Hepatic stellate cell (primary cell): Measurements from ENCODE around the gene ADAM12.

Experiments
- DNase-seq: peaks from one replicate; pipeline ENCODE4 v3.0.0; 2011; ENCODE audit warnings: low spot score

The ADAM12 gene

DNA sequence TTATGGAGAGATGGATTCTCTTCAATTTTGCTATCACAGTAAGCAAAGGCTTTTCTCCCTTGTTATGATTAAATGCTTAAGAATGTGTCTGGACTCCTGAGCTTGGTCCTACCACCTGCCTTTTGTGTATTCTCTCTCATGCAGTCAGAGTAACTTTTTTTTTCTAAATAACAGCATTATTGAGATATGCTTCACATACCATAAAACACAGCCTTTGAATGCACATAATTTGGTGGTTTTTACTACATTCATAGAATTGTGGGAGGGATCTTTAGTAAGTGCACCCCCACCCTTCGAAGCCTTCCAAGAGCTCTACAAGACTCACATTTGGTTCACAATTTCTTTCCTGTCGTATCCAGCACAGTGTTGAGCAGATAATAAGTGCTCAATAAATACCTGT is 175.5 kb downstream of the ADAM12 start:
- DNase-seq, result no peak

DNA sequence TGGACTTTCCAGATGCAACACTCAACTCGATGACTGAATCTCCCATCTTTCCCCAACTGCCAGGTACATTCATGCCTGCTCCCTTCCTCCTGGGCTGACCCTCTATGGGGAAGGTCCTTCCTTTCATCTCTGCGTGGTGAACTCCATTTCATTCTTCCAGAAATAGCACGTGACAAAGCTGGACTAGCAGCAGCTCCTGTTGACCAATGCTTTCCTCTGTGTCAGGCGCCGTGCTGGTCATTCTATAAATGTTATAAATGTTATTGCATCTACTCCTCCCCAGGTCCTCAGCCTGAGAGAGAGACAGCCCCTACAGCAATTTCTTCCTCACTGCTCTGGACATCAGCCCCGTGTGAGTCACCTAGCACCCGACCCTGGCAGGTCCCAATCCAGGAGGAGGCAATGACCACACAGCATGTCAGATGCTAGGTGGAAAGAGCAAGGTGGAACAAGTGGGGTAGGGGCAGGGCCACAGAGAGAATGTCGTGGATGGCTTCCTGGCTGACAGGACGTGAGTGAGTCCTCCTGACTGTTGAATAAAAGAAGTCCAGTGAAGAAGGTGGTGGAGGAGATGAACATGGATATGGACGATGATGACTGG is 178.1 kb downstream of the ADAM12 start:
- DNase-seq, result no peak

DNA sequence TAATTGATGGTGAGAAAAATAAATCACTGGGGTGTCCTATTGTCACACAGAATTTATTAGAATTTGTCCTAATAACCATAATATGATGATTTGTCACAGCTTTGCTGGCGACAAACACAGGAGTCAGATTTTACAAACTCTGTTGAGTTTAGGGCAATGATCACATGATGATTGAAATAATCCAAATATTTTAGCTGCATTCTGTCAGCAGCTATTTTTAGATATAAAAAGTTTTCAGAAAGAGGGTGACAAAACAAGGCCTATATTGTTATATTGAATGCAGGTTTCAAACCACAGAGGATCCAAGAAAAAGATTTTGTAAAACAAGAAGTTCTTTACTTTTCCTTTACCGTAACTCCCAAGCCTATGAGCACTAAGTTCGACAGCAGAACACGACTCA is 178.8 kb downstream of the ADAM12 start:
- DNase-seq, result no peak

DNA sequence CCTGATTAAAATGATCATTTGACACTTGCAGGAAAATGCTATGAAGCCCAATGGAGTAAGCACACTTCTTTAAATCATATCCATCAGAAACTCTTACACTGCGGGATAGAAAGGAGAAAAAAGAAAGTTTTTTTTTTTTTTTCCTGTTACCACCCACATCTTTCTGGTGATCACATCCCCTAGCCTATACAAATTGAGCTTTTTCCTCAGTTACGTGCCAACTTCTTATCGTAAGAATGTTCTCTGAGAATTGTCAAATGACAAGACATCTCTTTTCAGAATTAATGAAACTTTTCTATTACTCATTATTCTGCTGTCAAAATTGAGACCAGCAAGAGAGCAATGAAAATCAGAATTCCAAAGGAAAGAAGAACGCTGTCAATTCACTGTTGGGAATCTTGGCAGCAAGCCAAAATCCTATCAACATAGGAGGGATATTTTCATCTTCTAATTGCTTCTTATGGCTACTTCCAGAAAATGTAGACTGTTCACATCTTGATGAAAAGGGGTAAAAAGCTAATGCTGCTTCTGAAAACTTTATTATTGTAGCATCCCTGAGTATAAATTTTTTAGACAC is 179.5 kb downstream of the ADAM12 start:
- DNase-seq, result no peak

DNA sequence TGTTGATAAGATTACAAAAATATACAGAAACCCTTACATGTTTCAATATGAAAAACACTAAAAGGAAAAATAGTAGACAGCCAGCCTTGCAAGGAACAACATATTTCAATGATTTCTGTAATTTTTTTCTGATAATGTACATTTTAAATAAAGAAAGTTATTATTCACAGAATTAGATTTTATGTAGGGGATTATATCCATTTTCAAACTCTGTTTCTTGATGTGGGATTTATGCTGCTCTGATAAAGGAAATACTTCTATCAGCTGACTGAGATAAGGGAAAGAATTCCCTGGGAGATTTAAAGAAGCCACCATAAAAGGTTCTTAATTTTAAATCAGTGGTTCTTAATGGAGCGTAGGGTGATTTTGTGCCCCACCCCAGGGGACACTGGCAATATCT is 180.4 kb downstream of the ADAM12 start:
- DNase-seq, result no peak

DNA sequence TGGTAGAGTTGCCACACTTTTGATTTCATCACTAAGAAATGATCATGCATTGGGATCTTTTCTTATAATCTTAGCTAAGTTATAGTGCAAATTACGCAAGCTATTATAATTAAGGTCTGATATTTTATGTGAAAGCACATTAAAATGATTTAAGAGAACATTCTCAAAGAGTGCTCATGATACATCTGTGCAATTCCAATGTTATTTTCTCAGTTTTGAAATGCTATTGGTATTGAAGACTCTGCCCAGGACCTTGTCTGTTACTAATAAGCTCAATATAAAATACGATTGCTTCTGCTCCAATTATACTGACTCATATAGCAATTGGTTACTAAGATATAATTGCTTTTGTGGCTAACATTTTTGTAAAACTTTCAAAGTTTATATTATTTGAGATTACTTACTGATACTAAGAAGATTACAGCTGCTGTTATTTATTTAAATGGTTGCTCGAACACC is 180.9 kb downstream of the ADAM12 start:
- no peak for DNase-seq

DNA sequence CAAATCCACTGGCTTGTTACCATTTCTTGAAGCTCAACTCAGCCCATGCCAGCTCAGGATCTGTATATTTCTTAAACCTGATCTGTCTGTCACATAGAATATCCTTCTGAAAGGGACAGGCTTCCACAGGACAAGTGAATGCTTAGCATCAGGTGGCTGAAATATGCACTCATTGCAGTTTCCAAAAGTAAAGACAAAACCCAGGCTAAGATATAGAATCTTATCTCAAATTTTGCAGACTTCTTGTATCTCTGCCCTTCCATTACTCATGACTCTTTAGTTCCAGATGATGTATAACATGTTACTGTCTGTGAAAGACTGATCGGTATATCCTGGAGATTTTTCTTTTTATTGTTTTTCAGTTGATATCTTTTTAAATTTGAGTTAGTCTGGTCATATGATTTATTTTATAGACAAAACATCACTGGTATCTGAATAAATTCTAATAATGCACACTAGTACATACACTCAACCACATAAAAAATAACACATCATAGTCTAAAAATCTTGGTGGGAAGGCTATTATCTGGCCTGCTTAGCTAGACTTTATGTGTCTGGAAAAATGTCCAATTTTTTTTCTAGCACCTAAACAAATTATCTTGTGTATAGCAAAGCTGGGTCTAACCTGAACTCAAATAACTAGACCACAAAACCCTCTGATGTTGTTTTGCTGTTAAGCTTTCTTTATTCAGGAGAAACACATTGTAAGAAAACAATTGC is 182.6 kb downstream of the ADAM12 start:
- no peak for DNase-seq

DNA sequence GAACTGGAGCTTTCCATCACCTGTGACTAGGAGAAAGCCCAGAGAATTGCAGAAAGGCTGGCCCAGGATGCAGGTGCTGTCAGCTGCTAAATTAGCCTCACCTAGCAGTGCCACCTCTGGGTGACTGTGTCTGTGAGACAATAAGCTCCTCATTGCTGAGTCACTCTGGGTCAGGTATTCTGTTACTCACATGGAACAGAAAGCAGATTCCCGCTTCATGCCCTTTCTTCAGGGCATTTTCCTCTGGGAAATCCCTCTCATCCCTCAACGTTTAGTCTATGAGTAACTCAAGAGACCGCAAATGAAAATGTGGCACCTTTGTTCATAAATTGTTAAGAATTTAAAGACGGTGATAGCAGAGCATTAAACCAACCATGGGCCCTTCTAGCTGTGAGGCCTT is 184.0 kb downstream of the ADAM12 start:
- DNase-seq, result no peak

DNA sequence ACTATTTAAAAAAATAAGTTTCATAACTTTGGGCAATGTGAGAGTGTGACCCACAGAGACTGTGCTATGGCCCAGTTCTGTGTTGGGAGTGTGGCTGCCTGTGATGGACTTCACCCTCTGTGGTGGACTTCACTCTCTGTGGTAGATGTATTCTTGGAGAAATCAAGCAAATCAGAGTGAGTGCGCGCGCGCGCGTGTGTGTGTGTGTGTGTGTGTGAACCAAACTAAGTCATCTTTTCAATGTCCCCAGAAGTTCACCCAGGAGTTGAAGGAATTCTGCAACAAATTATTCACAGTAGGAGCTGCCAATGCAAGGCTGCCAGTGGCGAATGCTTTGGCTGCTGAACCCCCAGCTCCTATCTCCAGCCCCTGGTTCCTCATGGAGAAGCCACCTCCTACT is 184.5 kb downstream of the ADAM12 start:
- DNase-seq, result no peak

DNA sequence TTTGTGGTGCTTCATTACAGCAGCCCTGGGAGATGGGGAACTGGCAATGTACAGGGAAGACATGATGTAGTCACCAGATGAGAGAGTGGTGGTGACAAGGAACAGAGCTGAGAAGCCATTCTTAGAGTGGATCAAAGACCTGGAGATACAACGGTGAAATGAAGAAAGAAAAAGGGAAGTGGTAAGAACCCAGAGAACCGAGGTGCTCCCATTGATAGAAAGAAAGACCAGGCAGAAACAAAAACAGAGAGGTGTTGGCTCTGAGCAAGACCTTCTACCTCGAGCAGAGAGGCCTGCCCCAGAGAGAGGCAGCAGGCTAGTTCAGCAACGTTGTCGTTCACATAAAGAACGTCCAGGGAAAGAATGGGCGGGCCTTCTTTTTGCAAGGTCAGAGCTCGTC is 186.7 kb downstream of the ADAM12 start:
- DNase-seq, result no peak

DNA sequence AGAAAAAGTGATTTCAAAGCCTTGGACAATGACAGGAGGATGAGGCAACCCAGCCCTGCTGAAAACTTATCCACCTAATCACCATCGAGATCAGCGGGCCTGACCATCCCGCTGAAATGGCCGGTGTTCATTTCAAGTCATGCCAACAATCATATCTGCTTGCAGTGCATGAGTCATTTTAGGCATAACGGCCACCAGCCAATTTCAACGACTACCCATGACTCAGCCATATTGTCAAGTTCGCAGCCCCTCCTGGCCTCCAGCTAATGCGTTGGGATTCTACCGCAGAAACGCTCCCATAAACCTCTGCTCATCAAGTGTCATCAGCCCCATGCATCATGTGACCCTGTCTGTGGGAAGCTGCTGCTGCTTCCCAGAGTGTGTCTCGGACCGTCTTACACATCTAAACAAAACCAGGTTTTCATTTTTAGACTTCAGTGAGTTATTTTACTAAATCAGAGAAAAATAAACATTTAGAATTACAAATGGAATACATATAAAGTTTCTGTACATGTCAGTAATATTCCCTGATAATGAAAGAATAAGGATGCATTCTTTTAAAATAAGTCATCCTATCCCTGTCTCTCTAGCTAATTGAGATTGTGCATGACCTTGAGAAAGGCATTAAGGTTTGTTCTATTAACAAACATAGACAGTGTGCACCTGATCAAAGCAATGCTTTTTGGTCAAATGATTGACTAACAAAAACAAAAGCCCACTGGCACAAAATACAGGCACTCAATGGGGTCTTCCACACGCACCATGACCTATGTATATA is 188.9 kb downstream of the ADAM12 start:
- DNase-seq, result peak; percentile 78

DNA sequence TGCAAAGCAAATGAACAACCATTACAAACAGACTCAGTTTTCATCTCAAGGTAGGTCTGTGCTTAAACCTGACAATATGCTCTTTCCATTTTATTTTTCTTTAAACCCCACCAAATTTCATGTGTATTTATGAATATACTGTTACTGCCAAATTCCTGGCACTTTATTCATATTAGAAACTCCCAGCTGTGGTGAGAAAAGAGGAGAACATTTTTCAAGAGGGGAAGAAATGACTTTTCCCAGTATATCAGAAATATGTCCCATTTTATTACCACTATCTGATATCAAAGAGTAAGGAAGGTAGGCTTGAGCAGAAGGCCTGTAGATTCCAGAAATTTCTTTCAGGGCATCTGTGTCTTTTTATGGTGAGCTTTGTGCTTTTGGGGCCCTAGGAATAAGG is 189.6 kb downstream of the ADAM12 start:
- no peak for DNase-seq

DNA sequence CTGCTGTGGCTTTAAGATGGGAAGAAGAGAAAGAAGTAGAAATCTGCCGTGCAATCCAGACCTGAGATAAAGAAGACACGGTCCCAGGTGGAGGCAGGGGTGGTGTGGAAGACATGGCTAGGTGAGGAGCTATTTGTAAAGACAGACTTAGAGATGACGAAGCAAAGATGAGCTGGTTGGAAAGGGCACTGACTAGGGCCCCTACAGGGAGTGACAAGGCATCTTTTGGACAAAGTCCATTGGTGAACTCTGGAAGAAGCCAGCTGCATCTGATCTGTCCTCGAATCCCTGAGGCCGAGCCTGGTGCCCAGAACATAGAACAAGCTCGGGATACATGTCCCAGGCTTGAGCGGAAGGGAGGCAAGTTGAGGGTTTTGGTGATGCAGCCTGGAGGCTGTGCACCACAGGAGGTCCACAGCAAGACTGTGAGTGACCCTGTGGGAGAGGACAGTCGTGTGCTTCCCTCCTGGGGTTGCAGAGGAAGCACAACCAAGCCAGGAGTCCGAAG is 191.2 kb downstream of the ADAM12 start:
- DNase-seq, result no peak

DNA sequence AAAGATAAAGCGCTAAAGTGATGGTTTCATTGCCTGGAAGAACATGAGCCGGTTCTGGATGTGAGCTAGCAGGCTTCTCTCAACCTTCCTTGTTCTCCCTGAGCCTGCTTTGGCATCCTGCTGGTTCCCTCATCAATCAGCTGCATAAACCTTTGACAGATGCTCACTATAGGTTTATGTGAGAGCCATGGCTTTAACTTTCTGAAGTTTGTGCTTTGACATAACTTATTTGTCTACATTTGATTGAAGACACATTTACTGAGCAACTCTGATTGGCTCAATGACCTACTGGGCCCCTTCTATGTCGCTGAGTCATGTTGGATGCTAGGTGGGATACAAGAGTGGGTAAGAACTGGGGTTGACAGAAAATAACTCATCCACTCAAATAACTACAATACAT is 192.0 kb downstream of the ADAM12 start:
- DNase-seq, result no peak

DNA sequence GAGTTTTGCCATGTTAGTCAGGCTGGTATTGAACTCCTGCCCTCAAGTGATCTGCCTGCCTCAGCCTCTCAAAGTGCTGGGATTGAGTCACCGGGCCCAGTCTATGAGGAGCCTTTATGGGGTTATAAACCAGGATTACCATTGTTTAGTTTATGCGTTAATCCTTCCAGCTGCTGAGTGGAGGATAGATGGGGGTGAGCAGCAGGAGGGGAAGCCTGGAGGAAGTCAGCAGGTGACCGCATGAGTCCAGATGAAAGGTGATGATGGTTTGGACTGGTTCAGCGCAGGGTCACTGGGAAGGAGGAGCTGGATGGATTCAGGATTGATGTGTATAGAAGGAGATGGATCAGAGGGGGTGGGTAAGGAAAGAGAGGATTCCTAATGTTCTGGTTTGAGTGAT is 197.1 kb downstream of the ADAM12 start:
- DNase-seq, result no peak

DNA sequence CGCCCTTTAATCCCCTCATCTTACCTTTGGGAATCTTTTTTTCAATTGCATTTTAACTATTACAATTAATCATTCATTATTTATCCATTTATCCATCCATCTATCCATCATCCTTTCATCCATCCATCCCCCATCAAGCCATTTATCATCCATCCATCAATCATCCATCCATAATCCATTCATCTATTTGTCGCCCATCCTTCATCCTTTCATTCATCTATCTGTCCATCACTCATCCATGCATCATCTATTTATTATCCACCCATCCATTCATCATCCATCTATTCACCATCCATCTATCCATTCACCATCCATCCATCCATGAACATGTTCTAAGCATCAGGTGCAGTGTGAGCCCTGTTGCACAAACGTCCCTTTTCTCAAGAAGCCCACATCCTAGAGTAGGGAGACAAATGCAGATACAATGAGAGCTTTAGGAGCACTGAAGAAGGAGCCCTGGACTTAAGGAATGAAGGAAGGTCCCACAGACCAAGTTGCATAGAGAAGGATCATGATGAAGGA is 199.5 kb downstream of the ADAM12 start:
- no peak for DNase-seq

DNA sequence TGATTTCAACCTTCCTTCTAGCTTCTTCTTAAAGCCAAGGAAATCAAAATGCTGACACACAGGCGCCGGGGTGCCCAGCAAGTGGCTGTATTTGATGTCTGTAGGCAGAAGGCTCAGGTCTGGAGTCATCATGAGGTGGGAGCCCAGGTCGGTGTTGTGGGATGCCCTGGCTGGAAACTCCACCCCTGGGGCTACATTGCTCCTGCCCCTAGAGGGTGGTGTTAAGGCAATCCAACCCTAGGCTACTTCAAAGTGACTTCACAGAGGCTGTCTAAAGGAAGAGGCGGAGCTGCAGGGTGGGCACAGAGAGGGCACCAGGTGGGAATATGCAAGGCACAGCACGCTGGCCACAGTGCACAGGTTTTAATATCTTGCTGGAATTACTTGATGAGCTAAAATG is 200.9 kb downstream of the ADAM12 start:
- no peak for DNase-seq

DNA sequence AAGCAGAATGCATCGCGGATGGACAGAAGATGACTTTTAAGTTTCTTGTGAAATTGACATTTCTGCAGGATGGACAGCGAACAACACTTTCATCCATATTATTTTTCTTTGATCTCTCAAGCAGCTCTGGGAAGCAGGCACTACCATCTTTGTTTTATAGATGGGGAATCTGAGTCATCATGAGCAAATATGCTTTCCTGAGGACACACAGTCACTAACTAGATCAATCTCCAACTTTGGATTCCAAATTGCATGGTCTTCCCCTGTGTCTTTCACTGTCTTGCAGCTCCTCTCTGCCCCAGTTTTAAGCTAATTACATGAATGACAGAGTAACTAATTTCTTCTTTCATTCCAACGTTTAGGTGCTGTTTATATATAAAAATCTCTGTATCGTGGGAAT is 201.5 kb downstream of the ADAM12 start:
- no peak for DNase-seq

DNA sequence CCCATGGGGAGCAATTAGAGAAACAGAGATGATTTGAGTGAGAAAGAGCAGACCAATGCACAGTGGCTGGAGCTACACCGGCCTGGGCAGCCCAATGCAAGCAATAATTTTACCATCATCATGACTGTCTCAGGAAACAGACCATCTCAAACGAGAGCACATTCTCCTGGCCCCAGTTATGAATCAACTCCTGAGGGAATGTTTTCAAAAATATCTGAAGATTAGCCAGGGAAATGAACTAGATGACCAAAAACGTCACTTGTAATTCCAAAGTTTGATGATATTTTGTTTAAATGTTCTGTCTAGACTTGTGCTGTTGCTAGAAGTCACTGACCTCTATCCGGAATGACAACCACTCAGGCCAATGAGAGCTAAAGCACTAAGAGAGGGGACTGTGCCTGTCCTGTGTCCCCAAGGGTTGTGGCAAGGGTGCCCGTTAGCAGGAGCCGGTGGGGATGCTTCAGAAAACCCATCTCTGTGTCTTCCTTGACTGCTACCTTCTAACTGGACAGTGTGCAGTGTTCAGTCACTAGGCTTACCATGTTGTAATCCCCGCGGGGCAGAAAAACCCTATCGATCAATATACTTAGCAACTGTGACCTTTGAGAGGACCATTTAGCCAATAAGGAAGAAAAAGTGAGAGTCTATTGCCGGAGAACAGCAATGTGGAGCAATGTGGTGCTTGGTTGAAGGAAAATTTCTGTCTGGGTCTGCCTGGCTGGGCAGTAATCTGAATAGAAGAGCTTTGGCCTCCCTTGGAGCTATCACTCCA is 202.4 kb downstream of the ADAM12 start:
- peak; percentile 43 for DNase-seq

DNA sequence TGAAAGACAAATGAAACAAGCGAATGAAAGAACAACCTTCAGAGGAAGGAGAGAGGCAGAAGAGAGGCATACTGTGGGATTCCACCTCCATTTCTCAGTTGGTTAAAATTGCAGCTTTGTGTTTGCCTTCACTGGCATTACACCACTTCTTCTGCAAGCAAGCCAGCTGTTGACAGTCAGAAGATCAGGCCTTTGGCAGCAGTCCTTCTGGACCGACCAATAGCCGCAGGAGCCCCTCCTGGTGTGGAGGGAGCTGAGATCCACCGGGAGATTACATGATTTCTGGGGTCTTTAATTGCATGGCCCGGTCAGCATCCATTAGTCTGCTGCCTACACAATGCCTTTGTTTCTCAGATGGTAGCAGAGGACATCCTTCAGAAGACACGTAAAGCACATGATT is 206.7 kb downstream of the ADAM12 start:
- DNase-seq, result no peak

DNA sequence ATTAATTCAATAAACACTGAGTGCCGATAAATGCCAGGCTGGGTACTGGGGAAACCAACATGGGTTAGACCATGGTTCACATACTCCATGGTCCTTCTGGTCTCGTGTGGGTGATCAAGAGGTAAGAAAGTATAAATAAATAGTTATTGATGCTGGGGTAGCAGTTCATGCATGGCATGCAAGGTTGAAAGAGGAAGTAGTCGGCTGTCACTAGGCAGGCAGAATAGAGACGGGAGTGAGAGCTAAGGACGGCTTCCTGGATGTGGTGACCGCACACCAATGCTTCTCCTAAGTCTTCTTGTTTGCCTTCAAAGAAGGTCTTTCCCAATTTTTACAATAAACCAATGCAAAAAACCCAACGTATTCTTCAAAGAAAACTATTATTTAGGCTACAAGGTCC is 208.6 kb downstream of the ADAM12 start:
- DNase-seq, result no peak
